Thymus (tissue), 14 donors: ENCODE measurements around the gene OSBPL6. TPM values are rescaled to one million over a fixed set of nuclear protein-coding genes. Genes with fewer than 3 reads are reported as not detected.
"Not testable (repeated sequence)": the region's sequence is repeated elsewhere in the genome, so short reads cannot be mapped to it uniquely, and the experiment has no call there.

Experiments used
- DNase-seq, 9 donors: peaks; one replicate each; pipeline ENCODE4 v3.0.0-alpha.2; 2013; ENCODE audit warnings: low spot score in 9 of 9, low read depth in 6 of 9, missing footprints in 1 of 9
- H3K27ac ChIP-seq, 2 donors: one replicate each; pipeline ENCODE4 v1.5.1; 2013; ENCODE audit warnings: control low read depth in 1 of 2, low read depth in 1 of 2, low read length in 1 of 2, mild to moderate bottlenecking in 1 of 2, moderate library complexity in 1 of 2
- H3K27me3 ChIP-seq, 2 donors: one replicate each; pipeline ENCODE4 v1.5.1; 2013; ENCODE audit warnings: low read length in 1 of 2; ENCODE audit not compliant: control insufficient read depth in 2 of 2, insufficient read depth in 1 of 2
- H3K36me3 ChIP-seq, 2 donors: one replicate each; pipeline ENCODE4 v1.5.1; 2013; ENCODE audit warnings: low read length in 1 of 2, mild to moderate bottlenecking in 1 of 2, moderate library complexity in 1 of 2; ENCODE audit not compliant: control insufficient read depth in 2 of 2, insufficient read depth in 2 of 2
- H3K4me1 ChIP-seq, 2 donors: one replicate each; pipeline ENCODE4 v1.5.1; 2013; ENCODE audit warnings: low read length in 2 of 2; ENCODE audit not compliant: control insufficient read depth in 2 of 2, insufficient read depth in 2 of 2
- H3K4me3 ChIP-seq, 2 donors: one replicate each; pipeline ENCODE4 v1.5.1; 2013; ENCODE audit warnings: low read length in 2 of 2, control low read depth in 1 of 2, mild to moderate bottlenecking in 1 of 2
- H3K9me3 ChIP-seq, 2 donors: one replicate each; pipeline ENCODE4 v1.5.1; 2013; ENCODE audit warnings: low read length in 1 of 2, mild to moderate bottlenecking in 1 of 2; ENCODE audit not compliant: control insufficient read depth in 2 of 2, insufficient read depth in 1 of 2
- WGBS: extraction: QIAGEN DNeasy Blood & Tissue Kit; methylation state at CpG from one replicate; pipeline ENCODE4 v1.1.7; 2013; 5-methylcytosine and 5-hydroxymethylcytosine counted together
- long read RNA-seq, 10 donors: transcript quantifications; one replicate each; lab custom pipeline, GENCODE V29; 2026
- polyA plus RNA-seq: library from polyadenylated mRNA; stranded (reverse); fragments of 200-250 nt; gene quantifications from one replicate; pipeline ENCODE4 v1.2.3, GENCODE V29; 2013
- total RNA-seq: library from RNA; stranded (reverse); fragments of 120-200 nt; gene quantifications from one replicate; pipeline ENCODE4 v1.2.4, GENCODE V29; 2013
- donor health status: healthy.

The OSBPL6 gene
- total RNA-seq (0.28 TPM), polyA plus RNA-seq (5.7 TPM)
- long read RNA-seq, donor 1: 0 reads
- long read RNA-seq, donor 2: 0 reads
- long read RNA-seq, donor 3: 0 reads
- long read RNA-seq, donor 4: 0 reads
- long read RNA-seq, donor 5: 0 reads
- long read RNA-seq, donor 6: 0 reads
- long read RNA-seq, donor 7: 0 reads
- long read RNA-seq, donor 8: 0 reads
- long read RNA-seq, donor 9: 0 reads
- long read RNA-seq, donor 10: 0 reads

DNA sequence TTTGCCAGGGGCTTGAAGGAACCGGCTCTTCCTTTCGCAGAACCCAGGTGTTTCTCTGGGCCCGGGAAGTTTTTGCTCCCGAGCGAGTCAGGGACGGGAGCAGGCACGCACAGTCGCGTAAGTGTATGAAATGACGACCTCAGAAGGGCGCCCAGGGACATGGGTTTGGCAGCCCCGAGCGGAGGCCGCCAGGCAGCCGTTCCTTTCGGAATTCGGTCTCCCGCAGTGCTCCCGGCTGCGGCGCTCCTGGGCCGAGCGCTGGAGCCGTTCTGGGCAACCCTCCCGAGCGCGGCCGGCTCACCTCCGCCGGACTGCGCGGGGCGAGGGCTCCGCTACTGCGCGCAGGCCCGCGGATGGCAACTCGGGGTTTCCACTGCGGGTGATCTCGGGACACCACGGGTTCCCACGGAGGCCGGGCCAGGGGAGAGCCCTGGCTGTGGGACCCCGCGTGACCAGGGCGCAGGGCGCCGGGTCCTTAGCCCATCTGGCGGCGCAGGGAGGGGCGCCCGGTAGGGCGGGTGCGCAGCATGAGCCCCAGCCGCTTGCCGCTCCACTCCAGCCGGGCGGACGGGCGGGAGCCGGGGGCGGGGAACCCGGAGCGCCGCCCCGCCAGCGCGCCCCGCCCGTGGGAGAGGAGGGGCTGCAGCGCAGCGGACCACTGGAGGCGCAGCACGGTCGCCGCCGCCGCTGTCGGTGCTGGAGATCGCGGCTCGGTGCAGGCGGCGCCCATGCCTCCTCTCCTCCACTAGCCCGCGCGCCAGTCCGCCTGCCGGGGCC is at the start of gene OSBPL6:
TSS of gene OSBPL6 (plus strand) at position 690 of the 777 bp plus-strand sequence. CDS start 111,673 bp downstream, outside the sequence.
- peak within 1 kb of the TSS; percentile 38 to 68 for H3K4me3 ChIP-seq
- peaks cover 8 to 11% of the 10 kb centered on the region in 2 donors for H3K4me1 ChIP-seq
- peaks cover 42 to 64% of the 10 kb centered on the region in 2 donors for H3K27me3 ChIP-seq
- under 1% methylated on average over 90 of the region's 90 CpGs for WGBS
- no peaks in the 10 kb centered on the region for H3K36me3 ChIP-seq
- H3K9me3 ChIP-seq: peaks cover 0 to 2% of the 10 kb centered on the region in 2 donors
- peak in 6 of 9 donors; percentile 41 to 80 (median 59) for DNase-seq
- H3K27ac ChIP-seq: peak within 1 kb of the TSS in 1 of 2 donors; percentile 48

DNA sequence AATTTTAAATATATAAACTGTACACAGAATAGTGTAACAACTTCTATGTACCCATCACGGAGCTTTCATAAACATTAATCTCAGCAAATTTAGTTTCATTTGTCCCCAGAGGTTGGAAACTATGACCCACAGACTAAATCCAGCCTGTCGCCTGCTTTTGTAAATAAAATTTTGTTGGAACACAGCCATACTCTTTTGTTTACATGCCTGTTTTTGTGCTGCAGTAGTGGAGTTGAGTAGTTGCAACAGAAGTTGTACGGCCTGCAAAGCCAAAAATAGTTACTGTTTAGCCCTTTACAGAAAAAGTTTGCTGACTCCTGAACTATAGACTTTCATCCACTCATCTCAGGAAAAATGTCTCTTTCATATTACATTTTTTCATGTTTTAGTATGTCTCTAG is 42.3 kb upstream of the OSBPL6 start:
- H3K4me3 ChIP-seq: no peak overlapping the region
- H3K9me3 ChIP-seq: no peaks in the 10 kb centered on the region
- no peaks in the 10 kb centered on the region for H3K27me3 ChIP-seq
- H3K36me3 ChIP-seq: no peaks in the 10 kb centered on the region
- no peak for DNase-seq
- 91% methylated on average over 3 of the region's 3 CpGs for WGBS
- H3K4me1 ChIP-seq: no peaks in the 10 kb centered on the region
- no peak overlapping the region for H3K27ac ChIP-seq

DNA sequence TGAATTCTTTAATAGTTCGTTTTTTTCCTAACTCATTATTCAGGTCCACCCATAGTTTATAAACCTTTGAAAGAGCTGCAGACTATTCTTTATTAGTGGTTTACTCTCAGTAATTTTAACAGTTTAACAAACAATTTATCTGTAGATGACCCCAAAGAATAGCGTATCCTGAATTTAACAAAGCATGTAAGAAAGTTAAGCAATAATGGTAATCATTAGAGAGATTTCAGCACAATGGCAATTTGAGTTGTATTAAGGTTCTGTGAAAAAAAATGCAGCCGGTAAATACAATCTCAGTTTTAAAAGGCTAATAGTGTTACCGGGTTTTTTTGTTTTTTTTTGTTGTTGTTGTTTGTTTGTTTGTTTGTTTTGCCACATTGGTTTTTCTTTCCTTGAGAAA is 41.8 kb upstream of the OSBPL6 start:
- DNase-seq: no peak
- no peaks in the 10 kb centered on the region for H3K4me1 ChIP-seq
- WGBS: 73% methylated on average over 4 of the region's 4 CpGs
- H3K9me3 ChIP-seq: no peaks in the 10 kb centered on the region
- no peak overlapping the region for H3K27ac ChIP-seq
- no peaks in the 10 kb centered on the region for H3K27me3 ChIP-seq
- H3K4me3 ChIP-seq: no peak overlapping the region
- H3K36me3 ChIP-seq: no peaks in the 10 kb centered on the region

DNA sequence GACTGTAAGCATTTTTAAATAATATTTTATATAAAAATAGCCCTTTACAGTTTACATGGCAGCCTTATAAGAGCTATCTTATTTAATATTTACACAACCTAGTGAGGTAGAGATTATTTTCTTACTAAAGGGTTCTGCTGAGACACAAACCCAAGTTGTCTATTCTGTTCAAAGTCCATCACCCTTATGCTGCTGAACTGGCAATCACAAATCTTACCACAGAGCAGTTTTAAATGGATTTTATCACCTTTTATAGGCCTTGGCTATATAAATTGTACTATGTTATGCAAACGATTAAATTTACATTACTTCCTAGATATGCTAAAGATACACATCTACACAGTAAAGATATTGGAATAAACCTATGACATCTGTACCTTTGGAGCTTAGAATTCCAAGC is 41.3 kb upstream of the OSBPL6 start:
- no peak for DNase-seq
- no peaks in the 10 kb centered on the region for H3K9me3 ChIP-seq
- WGBS: 94% methylated on average over 1 of the region's 1 CpG
- no peak overlapping the region for H3K27ac ChIP-seq
- no peaks in the 10 kb centered on the region for H3K36me3 ChIP-seq
- H3K4me3 ChIP-seq: no peak overlapping the region
- H3K4me1 ChIP-seq: no peaks in the 10 kb centered on the region
- no peaks in the 10 kb centered on the region for H3K27me3 ChIP-seq

DNA sequence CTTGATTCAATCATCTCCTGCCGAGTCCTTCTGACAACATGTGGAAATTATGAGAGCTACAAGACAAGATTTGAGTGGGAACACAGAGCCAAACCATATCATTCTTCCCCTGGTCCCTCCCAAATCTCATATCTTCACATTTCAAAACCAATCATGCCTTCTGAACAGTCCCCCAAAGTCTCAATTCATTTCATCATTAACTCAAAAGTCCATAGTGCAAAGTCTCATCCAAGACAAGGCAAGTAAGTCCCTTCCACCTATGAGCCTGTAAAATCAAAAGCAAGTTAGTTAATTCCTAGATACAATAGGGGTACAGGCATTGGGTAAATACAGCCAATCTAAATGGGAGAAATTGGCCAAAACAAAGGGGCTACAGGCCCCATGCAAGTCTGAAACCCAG is 40.4 kb upstream of the OSBPL6 start:
- not testable (repeated sequence) for H3K27ac ChIP-seq, H3K36me3 ChIP-seq, H3K4me3 ChIP-seq, H3K27me3 ChIP-seq, DNase-seq, H3K9me3 ChIP-seq, H3K4me1 ChIP-seq
- 94% methylated on average over 1 of the region's 1 CpG for WGBS

DNA sequence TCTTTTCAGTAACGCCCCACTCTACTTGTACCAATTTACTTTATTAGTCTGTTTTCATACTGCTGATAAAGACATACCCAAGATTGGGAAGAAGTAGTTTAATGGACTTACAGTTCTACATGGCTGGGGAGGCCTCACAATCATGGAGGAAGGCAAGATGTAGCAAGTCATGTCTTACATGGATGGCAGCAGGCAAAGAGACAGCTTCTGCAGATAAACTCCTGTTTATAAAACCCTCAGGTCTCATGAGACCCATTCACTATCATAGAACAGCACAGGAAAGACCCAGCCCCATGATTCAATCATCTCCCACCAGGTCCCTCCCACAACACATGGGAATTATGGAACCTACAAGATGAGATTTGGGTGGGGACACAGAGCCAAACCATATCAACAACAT is 38.8 kb upstream of the OSBPL6 start:
- H3K4me1 ChIP-seq: no peaks in the 10 kb centered on the region
- no peak for DNase-seq
- H3K36me3 ChIP-seq: no peaks in the 10 kb centered on the region
- no peak overlapping the region for H3K4me3 ChIP-seq
- 97% methylated on average over 1 of the region's 1 CpG for WGBS
- H3K27ac ChIP-seq: no peak overlapping the region
- H3K9me3 ChIP-seq: no peaks in the 10 kb centered on the region
- no peaks in the 10 kb centered on the region for H3K27me3 ChIP-seq

DNA sequence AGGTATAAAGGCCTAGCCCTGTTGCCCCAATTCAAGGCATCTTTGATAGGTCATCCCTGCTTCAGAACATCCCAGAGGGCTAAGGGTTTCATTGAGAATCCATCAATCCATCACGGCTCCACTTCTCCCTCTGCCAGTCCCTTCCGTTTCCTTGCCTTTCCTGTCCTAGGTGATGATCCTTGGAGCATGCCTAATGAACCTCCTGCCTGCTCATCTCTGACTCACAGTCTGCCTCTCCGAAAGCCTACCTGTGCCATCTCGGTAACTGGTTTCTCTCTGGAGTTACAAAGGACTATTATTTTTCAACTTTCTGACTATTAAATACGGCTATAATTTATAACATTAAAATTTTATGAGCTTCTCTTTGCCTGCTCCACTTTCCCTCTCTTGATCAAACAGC is 36.7 kb upstream of the OSBPL6 start:
- H3K9me3 ChIP-seq: no peaks in the 10 kb centered on the region
- H3K36me3 ChIP-seq: no peaks in the 10 kb centered on the region
- H3K4me3 ChIP-seq: no peak overlapping the region
- H3K27me3 ChIP-seq: no peaks in the 10 kb centered on the region
- no peaks in the 10 kb centered on the region for H3K4me1 ChIP-seq
- DNase-seq: no peak
- no peak overlapping the region for H3K27ac ChIP-seq
- 97% methylated on average over 5 of the region's 5 CpGs for WGBS

DNA sequence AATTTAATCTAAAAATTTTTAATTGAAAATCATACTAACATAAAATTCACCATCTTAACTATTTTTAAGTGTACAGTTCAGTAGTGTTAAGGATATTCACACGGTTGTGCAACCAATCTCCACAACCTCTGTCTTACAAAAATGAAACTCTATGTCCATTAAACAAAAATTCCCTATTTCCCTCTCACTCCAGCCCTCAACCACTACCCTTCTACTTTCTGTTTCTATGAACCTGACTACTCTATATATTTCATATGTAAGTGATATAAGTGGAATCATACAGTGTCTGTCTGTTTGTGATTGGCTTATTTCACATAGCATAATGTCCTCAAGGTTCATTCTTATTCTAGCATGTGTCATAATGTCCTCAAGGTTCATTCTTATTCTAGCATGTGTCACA is 34.3 kb upstream of the OSBPL6 start:
- no peaks in the 10 kb centered on the region for H3K9me3 ChIP-seq
- no peak overlapping the region for H3K4me3 ChIP-seq
- DNase-seq: no peak
- no peaks in the 10 kb centered on the region for H3K36me3 ChIP-seq
- no peaks in the 10 kb centered on the region for H3K4me1 ChIP-seq
- no peak overlapping the region for H3K27ac ChIP-seq
- no peaks in the 10 kb centered on the region for H3K27me3 ChIP-seq
- 92% methylated on average over 1 of the region's 1 CpG for WGBS

DNA sequence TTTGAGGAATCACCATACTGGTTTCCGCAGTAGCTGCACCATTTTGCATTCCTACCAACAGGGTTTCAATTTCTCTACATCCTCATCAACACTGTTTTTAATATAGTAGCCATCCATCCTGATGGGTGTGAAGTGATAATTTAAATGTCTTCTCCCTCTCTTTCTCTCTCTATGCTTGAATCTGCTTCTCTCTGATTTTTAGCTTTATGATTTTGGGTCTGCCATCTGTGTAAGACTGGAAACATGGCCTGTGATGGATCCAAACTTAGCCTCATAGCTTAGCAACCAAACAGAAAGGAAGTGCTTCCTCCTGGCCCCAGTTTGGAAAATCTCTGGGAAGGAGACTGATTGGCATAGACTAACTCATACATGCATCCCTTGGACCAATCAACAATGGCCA is 33.7 kb upstream of the OSBPL6 start:
- Histone ChIP-seq H3K36me3 (no peaks in the 10 kb centered on the region), H3K4me1 (no peaks in the 10 kb centered on the region), H3K9me3 (no peaks in the 10 kb centered on the region), H3K27me3 (no peaks in the 10 kb centered on the region), H3K4me3 (no peak overlapping the region), H3K27ac (no peak overlapping the region)
- DNase-seq: no peak
- WGBS: 98% methylated on average over 1 of the region's 1 CpG
